ENCODE measurements around the gene ERLIN1. TPM values are rescaled to one million over a fixed set of nuclear protein-coding genes. Genes with fewer than 3 reads are reported as not detected.

Gene ERLIN1
- total and polyA plus RNA-seq, 2 experiments from 2014 or later: 7.2 to 20.4 TPM

DNA sequence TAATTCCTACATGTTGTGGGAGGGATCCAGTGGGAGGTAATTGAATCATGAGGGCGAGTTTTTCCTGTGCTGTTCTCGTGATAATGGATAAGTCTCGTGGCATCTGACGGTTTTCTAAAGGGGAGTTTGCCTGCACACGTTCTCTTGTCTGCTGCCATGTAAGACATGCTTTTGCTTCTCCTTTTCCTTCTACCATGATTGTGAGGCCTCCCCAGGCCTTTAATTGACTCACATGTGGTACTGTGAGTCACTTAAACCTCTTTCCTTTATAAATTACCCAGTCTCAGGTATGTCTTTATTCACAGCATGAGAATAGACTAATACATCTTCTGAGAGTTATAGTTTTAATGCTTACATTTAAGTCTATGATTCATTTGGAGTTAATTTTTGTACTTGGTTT is 81.5 kb downstream of the ERLIN1 start (continued):
- TF ChIP-seq, protein P1, sequence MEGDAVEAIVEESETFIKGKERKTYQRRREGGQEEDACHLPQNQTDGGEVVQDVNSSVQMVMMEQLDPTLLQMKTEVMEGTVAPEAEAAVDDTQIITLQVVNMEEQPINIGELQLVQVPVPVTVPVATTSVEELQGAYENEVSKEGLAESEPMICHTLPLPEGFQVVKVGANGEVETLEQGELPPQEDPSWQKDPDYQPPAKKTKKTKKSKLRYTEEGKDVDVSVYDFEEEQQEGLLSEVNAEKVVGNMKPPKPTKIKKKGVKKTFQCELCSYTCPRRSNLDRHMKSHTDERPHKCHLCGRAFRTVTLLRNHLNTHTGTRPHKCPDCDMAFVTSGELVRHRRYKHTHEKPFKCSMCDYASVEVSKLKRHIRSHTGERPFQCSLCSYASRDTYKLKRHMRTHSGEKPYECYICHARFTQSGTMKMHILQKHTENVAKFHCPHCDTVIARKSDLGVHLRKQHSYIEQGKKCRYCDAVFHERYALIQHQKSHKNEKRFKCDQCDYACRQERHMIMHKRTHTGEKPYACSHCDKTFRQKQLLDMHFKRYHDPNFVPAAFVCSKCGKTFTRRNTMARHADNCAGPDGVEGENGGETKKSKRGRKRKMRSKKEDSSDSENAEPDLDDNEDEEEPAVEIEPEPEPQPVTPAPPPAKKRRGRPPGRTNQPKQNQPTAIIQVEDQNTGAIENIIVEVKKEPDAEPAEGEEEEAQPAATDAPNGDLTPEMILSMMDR (conservative IDR thresholded peaks at IDR 0.05; ENCODE audit: low read depth in 2 of 2): no peak

DNA sequence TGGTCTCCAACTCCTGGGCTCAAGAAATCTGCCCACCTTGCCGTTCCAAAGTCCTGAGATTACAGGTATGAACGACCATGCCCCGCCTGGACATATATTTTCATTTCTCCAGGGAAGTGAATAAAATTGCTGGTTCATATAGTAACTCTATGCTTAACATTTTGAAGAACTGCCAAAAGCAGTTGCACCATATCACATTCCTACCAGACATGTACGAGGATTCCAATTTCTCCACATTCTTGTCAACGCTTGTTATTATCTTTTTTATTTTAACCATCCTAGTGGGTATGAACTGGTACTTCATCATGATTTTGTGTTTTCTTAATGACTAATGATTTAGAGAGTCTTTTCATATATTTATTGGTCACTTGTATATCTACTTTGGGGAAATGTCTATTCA is 82.2 kb downstream of the ERLIN1 start:
- Histone ChIP-seq H3K79me2 (replicated peaks; ENCODE audit: insufficient read depth) (no peaks in the 10 kb centered on the region), H3K4me1 (ENCODE audit: insufficient read depth) (no peaks in the 10 kb centered on the region), H3K4me2 (no peak overlapping the region), H3K36me3 (ENCODE audit: insufficient read depth) (no peaks in the 10 kb centered on the region; the same call in 1 of the 2 replicates), H3K27ac (ENCODE audit: low read depth) (no peak overlapping the region), H3F3A (replicated peaks; ENCODE audit: low read depth) (no peaks in the 10 kb centered on the region), H3K9me2 (ENCODE audit: insufficient read depth) (no peaks in the 10 kb centered on the region), H2AFZ (no peak overlapping the region), H3K4me3 (no peak overlapping the region), H3K27me3 (ENCODE audit: insufficient read depth) (no peaks in the 10 kb centered on the region), H4K20me1 (replicated peaks; ENCODE audit: insufficient read depth) (no peaks in the 10 kb centered on the region)
- H3K27me3 Mint-ChIP-seq (ENCODE audit: insufficient read depth, low read depth, poor library complexity): no peaks in the 10 kb centered on the region
- peaks cover 9% of the 10 kb centered on the region; the same call in 1 of the 3 replicates for H3K36me3 Mint-ChIP-seq (ENCODE audit: low read depth)
- no peak for ATAC-seq
- no peak for DNase-seq (ENCODE audit: low spot score)
- H3K4me3 Mint-ChIP-seq: no peak overlapping the region
- H3K4me1 Mint-ChIP-seq: peaks cover 7% of the 10 kb centered on the region; the same call in 2 of the 3 replicates
- peaks cover 18% of the 10 kb centered on the region for H3K9me3 Mint-ChIP-seq
- H3K27ac Mint-ChIP-seq: no peak overlapping the region
- no peak for TF ChIP-seq CREB1 (CRISPR knock-in tag; IDR thresholded peaks at IDR 0.05; ENCODE audit: low read depth)
- TF ChIP-seq POLR2AphosphoS5 (IDR thresholded peaks at IDR 0.05; ENCODE audit: low read depth): no peak
- no peak for TF ChIP-seq NANOG (IDR thresholded peaks at IDR 0.05; ENCODE audit: borderline replicate concordance)
- no peak for TF ChIP-seq ZNF114 (CRISPR knock-in tag; IDR thresholded peaks at IDR 0.05)
- TF ChIP-seq, protein P2, sequence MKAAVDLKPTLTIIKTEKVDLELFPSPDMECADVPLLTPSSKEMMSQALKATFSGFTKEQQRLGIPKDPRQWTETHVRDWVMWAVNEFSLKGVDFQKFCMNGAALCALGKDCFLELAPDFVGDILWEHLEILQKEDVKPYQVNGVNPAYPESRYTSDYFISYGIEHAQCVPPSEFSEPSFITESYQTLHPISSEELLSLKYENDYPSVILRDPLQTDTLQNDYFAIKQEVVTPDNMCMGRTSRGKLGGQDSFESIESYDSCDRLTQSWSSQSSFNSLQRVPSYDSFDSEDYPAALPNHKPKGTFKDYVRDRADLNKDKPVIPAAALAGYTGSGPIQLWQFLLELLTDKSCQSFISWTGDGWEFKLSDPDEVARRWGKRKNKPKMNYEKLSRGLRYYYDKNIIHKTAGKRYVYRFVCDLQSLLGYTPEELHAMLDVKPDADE (IDR thresholded peaks at IDR 0.05): no peak
- TF ChIP-seq, protein P3, sequence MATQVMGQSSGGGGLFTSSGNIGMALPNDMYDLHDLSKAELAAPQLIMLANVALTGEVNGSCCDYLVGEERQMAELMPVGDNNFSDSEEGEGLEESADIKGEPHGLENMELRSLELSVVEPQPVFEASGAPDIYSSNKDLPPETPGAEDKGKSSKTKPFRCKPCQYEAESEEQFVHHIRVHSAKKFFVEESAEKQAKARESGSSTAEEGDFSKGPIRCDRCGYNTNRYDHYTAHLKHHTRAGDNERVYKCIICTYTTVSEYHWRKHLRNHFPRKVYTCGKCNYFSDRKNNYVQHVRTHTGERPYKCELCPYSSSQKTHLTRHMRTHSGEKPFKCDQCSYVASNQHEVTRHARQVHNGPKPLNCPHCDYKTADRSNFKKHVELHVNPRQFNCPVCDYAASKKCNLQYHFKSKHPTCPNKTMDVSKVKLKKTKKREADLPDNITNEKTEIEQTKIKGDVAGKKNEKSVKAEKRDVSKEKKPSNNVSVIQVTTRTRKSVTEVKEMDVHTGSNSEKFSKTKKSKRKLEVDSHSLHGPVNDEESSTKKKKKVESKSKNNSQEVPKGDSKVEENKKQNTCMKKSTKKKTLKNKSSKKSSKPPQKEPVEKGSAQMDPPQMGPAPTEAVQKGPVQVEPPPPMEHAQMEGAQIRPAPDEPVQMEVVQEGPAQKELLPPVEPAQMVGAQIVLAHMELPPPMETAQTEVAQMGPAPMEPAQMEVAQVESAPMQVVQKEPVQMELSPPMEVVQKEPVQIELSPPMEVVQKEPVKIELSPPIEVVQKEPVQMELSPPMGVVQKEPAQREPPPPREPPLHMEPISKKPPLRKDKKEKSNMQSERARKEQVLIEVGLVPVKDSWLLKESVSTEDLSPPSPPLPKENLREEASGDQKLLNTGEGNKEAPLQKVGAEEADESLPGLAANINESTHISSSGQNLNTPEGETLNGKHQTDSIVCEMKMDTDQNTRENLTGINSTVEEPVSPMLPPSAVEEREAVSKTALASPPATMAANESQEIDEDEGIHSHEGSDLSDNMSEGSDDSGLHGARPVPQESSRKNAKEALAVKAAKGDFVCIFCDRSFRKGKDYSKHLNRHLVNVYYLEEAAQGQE (IDR thresholded peaks at IDR 0.05; ENCODE audit: unreplicated experiment): no peak
- TF ChIP-seq, protein P1 (conservative IDR thresholded peaks at IDR 0.05; ENCODE audit: low read depth in 2 of 2): no peak
- TF ChIP-seq, protein P4, sequence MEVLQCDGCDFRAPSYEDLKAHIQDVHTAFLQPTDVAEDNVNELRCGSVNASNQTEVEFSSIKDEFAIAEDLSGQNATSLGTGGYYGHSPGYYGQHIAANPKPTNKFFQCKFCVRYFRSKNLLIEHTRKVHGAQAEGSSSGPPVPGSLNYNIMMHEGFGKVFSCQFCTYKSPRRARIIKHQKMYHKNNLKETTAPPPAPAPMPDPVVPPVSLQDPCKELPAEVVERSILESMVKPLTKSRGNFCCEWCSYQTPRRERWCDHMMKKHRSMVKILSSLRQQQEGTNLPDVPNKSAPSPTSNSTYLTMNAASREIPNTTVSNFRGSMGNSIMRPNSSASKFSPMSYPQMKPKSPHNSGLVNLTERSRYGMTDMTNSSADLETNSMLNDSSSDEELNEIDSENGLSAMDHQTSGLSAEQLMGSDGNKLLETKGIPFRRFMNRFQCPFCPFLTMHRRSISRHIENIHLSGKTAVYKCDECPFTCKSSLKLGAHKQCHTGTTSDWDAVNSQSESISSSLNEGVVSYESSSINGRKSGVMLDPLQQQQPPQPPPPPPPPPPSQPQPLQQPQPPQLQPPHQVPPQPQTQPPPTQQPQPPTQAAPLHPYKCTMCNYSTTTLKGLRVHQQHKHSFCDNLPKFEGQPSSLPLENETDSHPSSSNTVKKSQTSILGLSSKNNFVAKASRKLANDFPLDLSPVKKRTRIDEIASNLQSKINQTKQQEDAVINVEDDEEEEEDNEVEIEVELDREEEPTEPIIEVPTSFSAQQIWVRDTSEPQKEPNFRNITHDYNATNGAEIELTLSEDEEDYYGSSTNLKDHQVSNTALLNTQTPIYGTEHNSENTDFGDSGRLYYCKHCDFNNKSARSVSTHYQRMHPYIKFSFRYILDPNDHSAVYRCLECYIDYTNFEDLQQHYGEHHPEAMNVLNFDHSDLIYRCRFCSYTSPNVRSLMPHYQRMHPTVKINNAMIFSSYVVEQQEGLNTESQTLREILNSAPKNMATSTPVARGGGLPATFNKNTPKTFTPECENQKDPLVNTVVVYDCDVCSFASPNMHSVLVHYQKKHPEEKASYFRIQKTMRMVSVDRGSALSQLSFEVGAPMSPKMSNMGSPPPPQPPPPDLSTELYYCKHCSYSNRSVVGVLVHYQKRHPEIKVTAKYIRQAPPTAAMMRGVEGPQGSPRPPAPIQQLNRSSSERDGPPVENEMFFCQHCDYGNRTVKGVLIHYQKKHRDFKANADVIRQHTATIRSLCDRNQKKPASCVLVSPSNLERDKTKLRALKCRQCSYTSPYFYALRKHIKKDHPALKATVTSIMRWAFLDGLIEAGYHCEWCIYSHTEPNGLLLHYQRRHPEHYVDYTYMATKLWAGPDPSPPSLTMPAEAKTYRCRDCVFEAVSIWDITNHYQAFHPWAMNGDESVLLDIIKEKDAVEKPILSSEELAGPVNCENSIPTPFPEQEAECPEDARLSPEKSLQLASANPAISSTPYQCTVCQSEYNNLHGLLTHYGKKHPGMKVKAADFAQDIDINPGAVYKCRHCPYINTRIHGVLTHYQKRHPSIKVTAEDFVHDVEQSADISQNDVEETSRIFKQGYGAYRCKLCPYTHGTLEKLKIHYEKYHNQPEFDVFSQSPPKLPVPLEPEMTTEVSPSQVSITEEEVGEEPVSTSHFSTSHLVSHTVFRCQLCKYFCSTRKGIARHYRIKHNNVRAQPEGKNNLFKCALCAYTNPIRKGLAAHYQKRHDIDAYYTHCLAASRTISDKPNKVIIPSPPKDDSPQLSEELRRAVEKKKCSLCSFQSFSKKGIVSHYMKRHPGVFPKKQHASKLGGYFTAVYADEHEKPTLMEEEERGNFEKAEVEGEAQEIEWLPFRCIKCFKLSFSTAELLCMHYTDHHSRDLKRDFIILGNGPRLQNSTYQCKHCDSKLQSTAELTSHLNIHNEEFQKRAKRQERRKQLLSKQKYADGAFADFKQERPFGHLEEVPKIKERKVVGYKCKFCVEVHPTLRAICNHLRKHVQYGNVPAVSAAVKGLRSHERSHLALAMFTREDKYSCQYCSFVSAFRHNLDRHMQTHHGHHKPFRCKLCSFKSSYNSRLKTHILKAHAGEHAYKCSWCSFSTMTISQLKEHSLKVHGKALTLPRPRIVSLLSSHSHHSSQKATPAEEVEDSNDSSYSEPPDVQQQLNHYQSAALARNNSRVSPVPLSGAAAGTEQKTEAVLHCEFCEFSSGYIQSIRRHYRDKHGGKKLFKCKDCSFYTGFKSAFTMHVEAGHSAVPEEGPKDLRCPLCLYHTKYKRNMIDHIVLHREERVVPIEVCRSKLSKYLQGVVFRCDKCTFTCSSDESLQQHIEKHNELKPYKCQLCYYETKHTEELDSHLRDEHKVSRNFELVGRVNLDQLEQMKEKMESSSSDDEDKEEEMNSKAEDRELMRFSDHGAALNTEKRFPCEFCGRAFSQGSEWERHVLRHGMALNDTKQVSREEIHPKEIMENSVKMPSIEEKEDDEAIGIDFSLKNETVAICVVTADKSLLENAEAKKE (CRISPR knock-in tag; IDR thresholded peaks at IDR 0.05): no peak
- TF ChIP-seq EZH2phosphoT487 (IDR thresholded peaks at IDR 0.05; ENCODE audit: unreplicated experiment): no peak
- TF ChIP-seq STAT1 (IDR thresholded peaks at IDR 0.05; ENCODE audit: unreplicated experiment): no peak
